IMR-90 (cell line): ENCODE data around the gene CASP6. TPM values are rescaled to one million over a fixed set of nuclear protein-coding genes. Genes with fewer than 3 reads are reported as not detected.

Experiments
- ATAC-seq: fragments of 200-7000 bp; cut with Tn5 transposase; 2 replicates; pipeline ENCODE4 v1.9.1; 2020; ENCODE audit warnings: low read depth, mild to moderate bottlenecking, moderate library complexity
- BruUV-seq: library from RNA; stranded (reverse); fragments of 400-500 nt; replicated peaks from 2 replicates; lab custom pipeline; 2021; lab: Mats Ljungman, UMichigan
- CTCF ChIA-PET: fragments of 300-600 bp; formaldehyde crosslinking; extraction: SDS; loops from one replicate; lab custom pipeline; 2021; ENCODE audit warnings: antibody characterized with exemption; lab: Yijun Ruan, JAX
- POLR2A ChIA-PET: fragments of 300-600 bp; sonication (Branson Sonifier 250); formaldehyde crosslinking; loops from one replicate; lab custom pipeline; 2022; ENCODE audit warnings: antibody characterized with exemption; ENCODE audit not compliant: unreplicated experiment; lab: Charles Lee
- DNase-seq: peaks from one replicate; pipeline ENCODE4 v3.0.0; 2013
- H2AFZ ChIP-seq: replicated peaks from 2 replicates; pipeline ENCODE3; 2013; ENCODE audit warnings: low read length, mild to moderate bottlenecking; ENCODE audit not compliant: poor library complexity
- H2AK5ac ChIP-seq: 2 replicates; pipeline ENCODE4 v1.6.1; 2013; ENCODE audit warnings: low read depth, low read length, inconsistent platforms
- H2AK9ac ChIP-seq: replicated peaks from 2 replicates; pipeline ENCODE3; 2013; ENCODE audit warnings: mild to moderate bottlenecking, low read depth, low read length, moderate library complexity; ENCODE audit not compliant: poor library complexity
- H2BK120ac ChIP-seq: 2 replicates; pipeline ENCODE4 v1.6.1; 2013; ENCODE audit warnings: low read depth, low read length, inconsistent platforms
- H2BK15ac ChIP-seq: 3 replicates; pipeline ENCODE4 v1.6.1; 2013; ENCODE audit warnings: low read depth, low read length, inconsistent platforms
- H2BK20ac ChIP-seq: 2 replicates; pipeline ENCODE4 v1.6.1; 2013; ENCODE audit warnings: low read depth, mild to moderate bottlenecking, inconsistent platforms, low read length, moderate library complexity
- H2BK5ac ChIP-seq: 2 replicates; pipeline ENCODE4 v1.6.1; 2013; ENCODE audit warnings: mild to moderate bottlenecking, low read depth, low read length, inconsistent platforms; ENCODE audit not compliant: poor library complexity, severe bottlenecking
- H3K14ac ChIP-seq: replicated peaks from 2 replicates; pipeline ENCODE4 v1.6.1; 2013; ENCODE audit warnings: low read depth, low read length, inconsistent platforms
- H3K18ac ChIP-seq: 2 replicates; pipeline ENCODE4 v1.6.1; 2013; ENCODE audit warnings: low read depth, low read length, control low read depth
- H3K23ac ChIP-seq: 2 replicates; pipeline ENCODE4 v1.6.1; 2013; ENCODE audit warnings: low read depth, low read length, inconsistent platforms
- H3K27ac ChIP-seq: 2 replicates; pipeline ENCODE4 v1.5.1; 2013; ENCODE audit warnings: mild to moderate bottlenecking, control low read depth, low read length; ENCODE audit not compliant: insufficient read depth
- H3K27me3 ChIP-seq: 2 replicates; pipeline ENCODE4 v1.6.1; 2013; ENCODE audit warnings: low read length; ENCODE audit not compliant: control insufficient read depth, insufficient read depth
- H3K36me3 ChIP-seq: 2 replicates; pipeline ENCODE4 v1.6.1; 2013; ENCODE audit warnings: low read length, mixed read lengths; ENCODE audit not compliant: control insufficient read depth, insufficient read depth
- H3K4ac ChIP-seq: 2 replicates; pipeline ENCODE4 v1.6.1; 2013; ENCODE audit warnings: low read depth, low read length, inconsistent platforms
- H3K4me1 ChIP-seq: 2 replicates; pipeline ENCODE4 v1.6.1; 2013; ENCODE audit warnings: low read length, mixed read lengths; ENCODE audit not compliant: control insufficient read depth, insufficient read depth
- H3K4me2 ChIP-seq: 2 replicates; pipeline ENCODE4 v1.6.1; 2013; ENCODE audit warnings: low read depth, mild to moderate bottlenecking, control low read depth, low read length, moderate library complexity
- H3K4me3 ChIP-seq: 2 replicates; pipeline ENCODE4 v1.5.1; 2013; ENCODE audit warnings: low read depth, mild to moderate bottlenecking, control low read depth, low read length, moderate library complexity; ENCODE audit not compliant: insufficient read depth
- H3K56ac ChIP-seq: 2 replicates; pipeline ENCODE4 v1.6.1; 2013; ENCODE audit warnings: low read length, inconsistent platforms; ENCODE audit not compliant: insufficient read depth; ENCODE audit errors: extremely low read depth
- H3K79me1 ChIP-seq, 2 experiments: 2 replicates each; pipeline ENCODE4 v1.6.1; 2013; ENCODE audit warnings: low read length in 2 of 2, inconsistent platforms in 1 of 2, low read depth in 1 of 2
- H3K9ac ChIP-seq: 2 replicates; pipeline ENCODE4 v1.6.1; 2013; ENCODE audit warnings: low read depth, low read length, control low read depth
- H3K9me1 ChIP-seq: 2 replicates; pipeline ENCODE4 v1.6.1; 2013; ENCODE audit warnings: low read length, inconsistent platforms; ENCODE audit not compliant: insufficient read depth
- H3K9me3 ChIP-seq: 2 replicates; pipeline ENCODE4 v1.6.1; 2013; ENCODE audit warnings: low read length; ENCODE audit not compliant: control insufficient read depth, insufficient read depth
- H4K20me1 ChIP-seq: 2 replicates; pipeline ENCODE4 v1.6.1; 2013; ENCODE audit warnings: low read length, inconsistent platforms; ENCODE audit not compliant: insufficient read depth
- H4K5ac ChIP-seq: 2 replicates; pipeline ENCODE4 v1.6.1; 2013; ENCODE audit warnings: mild to moderate bottlenecking, low read depth, low read length, control low read depth
- H4K8ac ChIP-seq, 2 experiments: 2 replicates each; pipeline ENCODE4 v1.6.1; 2013; ENCODE audit warnings: low read depth in 2 of 2, low read length in 2 of 2, control low read depth in 1 of 2, inconsistent platforms in 1 of 2
- H4K91ac ChIP-seq: 2 replicates; pipeline ENCODE4 v1.6.1; 2013; ENCODE audit warnings: low read depth, low read length, inconsistent platforms; ENCODE audit not compliant: insufficient read depth
- BHLHE40 ChIP-seq: fragments of 150-350 bp; IDR thresholded peaks from 2 replicates; pipeline ENCODE4 v1.6.1; 2016; ENCODE audit warnings: mild to moderate bottlenecking, low read depth, low read length
- CEBPB ChIP-seq: IDR thresholded peaks from 2 replicates; pipeline ENCODE4 v1.6.1; 2012; ENCODE audit warnings: low read depth, low read length, improper control_type of control experiment
- CHD1 ChIP-seq: IDR thresholded peaks from 2 replicates; pipeline ENCODE4 v1.6.1; 2012; ENCODE audit warnings: low read depth, low read length, improper control_type of control experiment
- CTCF ChIP-seq: conservative IDR thresholded peaks from 2 replicates; pipeline ENCODE4 v1.5.1; 2012; ENCODE audit warnings: mild to moderate bottlenecking, low read depth, low read length, improper control_type of control experiment
- FOS ChIP-seq: fragments of 150-350 bp; IDR thresholded peaks from 2 replicates; pipeline ENCODE4 v1.6.1; 2016; ENCODE audit warnings: low read depth, low read length
- MAFK ChIP-seq: IDR thresholded peaks from 2 replicates; pipeline ENCODE4 v1.6.1; 2012; ENCODE audit warnings: low read depth, low read length, improper control_type of control experiment
- MAZ ChIP-seq: IDR thresholded peaks from 2 replicates; pipeline ENCODE4 v1.6.1; 2012; ENCODE audit warnings: low read depth, mild to moderate bottlenecking, low read length, improper control_type of control experiment, moderate library complexity, borderline replicate concordance
- MXI1 ChIP-seq: IDR thresholded peaks from 2 replicates; pipeline ENCODE4 v1.6.1; 2012; ENCODE audit warnings: low read depth, mild to moderate bottlenecking, low read length, moderate library complexity, borderline replicate concordance
- NFE2L2 ChIP-seq: fragments of 150-350 bp; IDR thresholded peaks from 2 replicates; pipeline ENCODE4 v1.6.1; 2016; ENCODE audit warnings: low read depth, mild to moderate bottlenecking, low read length
- POLR2A ChIP-seq: IDR thresholded peaks from 2 replicates; pipeline ENCODE4 v1.6.1; 2012; ENCODE audit warnings: mild to moderate bottlenecking, low read depth, low read length
- RAD21 ChIP-seq: IDR thresholded peaks from 2 replicates; pipeline ENCODE4 v1.6.1; 2012; ENCODE audit warnings: low read length, improper control_type of control experiment
- RCOR1 ChIP-seq: IDR thresholded peaks from 2 replicates; pipeline ENCODE4 v1.6.1; 2012; ENCODE audit warnings: mild to moderate bottlenecking, low read length, improper control_type of control experiment; ENCODE audit not compliant: insufficient replicate concordance
- RFX5 ChIP-seq: IDR thresholded peaks from 2 replicates; pipeline ENCODE4 v1.8.0; 2012; ENCODE audit warnings: low read depth, mild to moderate bottlenecking, low read length, moderate library complexity
- SMC3 ChIP-seq: fragments of 150-350 bp; IDR thresholded peaks from 2 replicates; pipeline ENCODE4 v1.6.1; 2016; ENCODE audit warnings: low read depth, mild to moderate bottlenecking, antibody characterized with exemption, low read length, moderate library complexity
- USF2 ChIP-seq: fragments of 150-350 bp; IDR thresholded peaks from 2 replicates; pipeline ENCODE4 v1.6.1; 2017; ENCODE audit warnings: mild to moderate bottlenecking, antibody characterized with exemption, low read length, low read depth
- WGBS, 2 experiments: methylation state at CpG; one replicate each; pipeline versions ENCODE4 v1.1.5 to v1.1.7; 2013; ENCODE audit warnings: missing lambda C conversion rate in 2 of 2; ENCODE audit not compliant: insufficient read length in 1 of 2; ENCODE audit errors: extremely low coverage in 2 of 2; 5-methylcytosine and 5-hydroxymethylcytosine counted together
- dilution Hi-C: fragments of 300-500 bp; cut with HindIII; formaldehyde crosslinking; loops from one replicate; pipeline ENCODE4 v1.14.3; 2018; ENCODE audit warnings: low sequenced_read_pairs; ENCODE audit not compliant: unreplicated experiment
- in situ Hi-C: fragments of 300-500 bp; cut with MboI; formaldehyde crosslinking; loops from 3 replicates; pipeline ENCODE4 v1.14.3; 2019; ENCODE audit warnings: low sequenced_read_pairs, inconsistent platforms, mixed read lengths
- intact Hi-C: fragments of 100-400 bp; cut with micrococcal nuclease; formaldehyde crosslinking; loops from 2 replicates; pipeline ENCODE4 v1.10.0; 2022
- polyA plus RNA-seq, 3 experiments: library from polyadenylated mRNA; depleted of rRNA; stranded (reverse); fragments of >200 nt; gene quantifications; 2 replicates each; pipeline ENCODE4 v1.2.3, GENCODE V29; 2012; ENCODE audit warnings: low replicate concordance in 1 of 3
- total RNA-seq: library from RNA; depleted of rRNA; stranded (reverse); fragments of >200 nt; gene quantifications from 2 replicates; pipeline ENCODE4 v1.2.3, GENCODE V29; 2012
- TF ChIP-seq, protein P1 (sequence below): fragments of 150-350 bp; IDR thresholded peaks from 2 replicates; pipeline ENCODE4 v1.6.1; 2016; ENCODE audit warnings: low read depth, mild to moderate bottlenecking, low read length, moderate library complexity, borderline replicate concordance

CASP6 gene
- total and polyA plus RNA-seq, 2 of the 4 experiments (the other 2 are of a cell fraction) = 25.0 to 44.1 TPM

DNA sequence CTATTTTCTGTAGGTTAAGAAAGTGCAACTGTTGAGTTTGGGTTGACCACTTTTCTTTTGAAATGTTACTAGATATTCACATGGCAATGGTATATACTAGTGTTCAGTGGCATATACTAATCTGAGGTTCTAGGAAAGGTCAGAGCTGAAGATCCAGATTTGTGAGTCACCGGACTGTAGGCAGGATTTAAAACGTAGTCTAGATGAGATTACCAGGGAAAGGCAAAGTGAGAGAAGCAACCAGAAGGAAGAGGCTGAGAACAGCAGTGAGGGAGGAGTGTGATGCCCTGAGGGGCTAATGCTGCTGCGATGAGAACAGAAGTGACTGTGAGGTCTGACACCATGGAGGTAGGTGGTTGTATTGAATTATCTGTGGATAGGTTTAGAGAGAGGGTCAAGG lies 36.3 kb upstream of the CASP6 start:
- dilution Hi-C loops = no loop called here
- peaks cover 2% of the 10 kb centered on the region; the same call in 1 of the 2 replicates for H3K27me3 ChIP-seq
- no peaks in the 10 kb centered on the region for H4K20me1 ChIP-seq
- no peak overlapping the region for H4K91ac ChIP-seq
- H3K18ac ChIP-seq = no peak overlapping the region
- H2AFZ ChIP-seq = no peak overlapping the region
- no peak overlapping the region for H2BK5ac ChIP-seq
- no peak overlapping the region for H2BK120ac ChIP-seq
- H3K4me1 ChIP-seq = peaks cover 7% of the 10 kb centered on the region
- no TSS peak for BruUV-seq
- H2BK15ac ChIP-seq = no peak overlapping the region
- no peak overlapping the region for H3K56ac ChIP-seq
- ChIA-PET POLR2A (no interaction called here), CTCF (interaction anchor here (0.6 kb wide), 1 partner anchor 296 kb away, joined by 3 read pairs; no protein-coding TSS in a partner anchor)
- intact Hi-C loops = no loop called here
- no peak overlapping the region for H3K4me2 ChIP-seq
- H3K27ac ChIP-seq = no peak overlapping the region
- no peak overlapping the region for H4K8ac ChIP-seq
- TF ChIP-seq NFE2L2 (no peak), MXI1 (no peak), CTCF (no peak), BHLHE40 (no peak), CEBPB (no peak), FOS (no peak), POLR2A (no peak), RAD21 (no peak), USF2 (no peak), CHD1 (no peak), RFX5 (no peak), MAFK (no peak), SMC3 (no peak), MAZ (no peak), RCOR1 (no peak)
- TF ChIP-seq, protein P1, sequence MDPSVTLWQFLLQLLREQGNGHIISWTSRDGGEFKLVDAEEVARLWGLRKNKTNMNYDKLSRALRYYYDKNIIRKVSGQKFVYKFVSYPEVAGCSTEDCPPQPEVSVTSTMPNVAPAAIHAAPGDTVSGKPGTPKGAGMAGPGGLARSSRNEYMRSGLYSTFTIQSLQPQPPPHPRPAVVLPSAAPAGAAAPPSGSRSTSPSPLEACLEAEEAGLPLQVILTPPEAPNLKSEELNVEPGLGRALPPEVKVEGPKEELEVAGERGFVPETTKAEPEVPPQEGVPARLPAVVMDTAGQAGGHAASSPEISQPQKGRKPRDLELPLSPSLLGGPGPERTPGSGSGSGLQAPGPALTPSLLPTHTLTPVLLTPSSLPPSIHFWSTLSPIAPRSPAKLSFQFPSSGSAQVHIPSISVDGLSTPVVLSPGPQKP = no peak
- WGBS, 2 experiments = no CpG with 5 or more reads among the region's 3 CpGs
- no peak overlapping the region for H3K4ac ChIP-seq
- H2AK5ac ChIP-seq = no peak overlapping the region
- H3K9me1 ChIP-seq = no peaks in the 10 kb centered on the region
- H2AK9ac ChIP-seq = no peak overlapping the region
- H3K4me3 ChIP-seq = no peak overlapping the region
- no peak overlapping the region for H3K9ac ChIP-seq
- no peaks in the 10 kb centered on the region for H3K79me1 ChIP-seq
- H3K36me3 ChIP-seq = no peaks in the 10 kb centered on the region
- DNase-seq = peak; percentile 47
- in situ Hi-C loops = no loop called here
- no peak overlapping the region for H3K23ac ChIP-seq
- H4K5ac ChIP-seq = no peak overlapping the region
- no peak overlapping the region for H3K14ac ChIP-seq
- no peak overlapping the region for H2BK20ac ChIP-seq
- H3K9me3 ChIP-seq = no peaks in the 10 kb centered on the region
- ATAC-seq = no peak; the same call in 1 of the 2 replicates
